DMS 273 (cell line): ENCODE measurements around the gene ZBTB4.
A peak's percentile ranks its signal among the peaks of the same experiment; 100 is the strongest.

Experiments used
- DNase-seq: peaks from one replicate; lab custom pipeline; 2025; ENCODE audit not compliant: unreplicated experiment; lab: John Stamatoyannopoulos, UW

ZBTB4 gene

DNA sequence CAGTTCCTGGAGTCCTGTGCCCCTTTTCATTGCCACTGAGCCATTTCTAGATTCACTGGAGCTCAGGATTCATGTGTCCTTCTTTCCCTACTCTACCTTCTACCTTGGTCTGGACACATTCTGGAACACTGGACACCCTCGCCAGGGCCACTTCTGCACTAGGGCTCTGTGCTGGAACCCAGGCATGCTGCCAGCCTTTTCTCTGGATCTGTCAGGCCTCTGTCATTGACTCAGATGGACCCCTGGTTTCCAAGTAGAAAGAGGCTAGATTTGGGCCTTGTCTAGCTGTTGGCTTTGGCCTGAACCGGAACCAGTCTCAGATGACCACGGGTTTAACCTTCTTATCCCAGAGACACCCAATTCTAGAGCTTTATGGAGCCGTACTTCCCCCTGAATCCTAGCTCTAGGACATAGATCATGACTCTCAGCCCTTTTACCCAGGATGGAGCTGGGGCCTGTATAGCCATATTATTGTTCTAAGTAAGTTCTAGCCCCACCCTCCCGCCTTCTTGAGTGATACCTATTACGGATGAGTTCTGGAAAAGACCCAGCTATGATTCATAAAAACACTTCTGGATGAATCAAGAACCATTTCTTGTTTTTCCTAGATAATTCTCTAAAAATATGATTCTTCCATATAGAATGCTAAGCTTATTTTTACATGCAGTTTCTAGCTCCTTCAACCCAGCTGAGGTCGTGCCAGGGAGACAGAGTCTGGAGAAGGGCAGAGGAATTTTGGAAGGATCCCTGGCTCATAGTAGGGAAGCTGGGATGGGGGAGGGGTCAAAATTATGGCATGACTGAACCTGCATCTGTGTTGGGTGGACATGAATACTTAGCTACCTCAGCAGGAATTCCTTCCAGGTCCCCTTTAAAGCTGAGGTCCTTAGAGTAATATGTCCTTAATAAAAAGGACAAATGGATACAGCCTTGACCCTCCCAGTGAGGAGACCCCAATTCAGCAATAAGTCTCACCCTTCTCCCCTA lies 35.6 kb downstream of the ZBTB4 start:
- no peak for DNase-seq

DNA sequence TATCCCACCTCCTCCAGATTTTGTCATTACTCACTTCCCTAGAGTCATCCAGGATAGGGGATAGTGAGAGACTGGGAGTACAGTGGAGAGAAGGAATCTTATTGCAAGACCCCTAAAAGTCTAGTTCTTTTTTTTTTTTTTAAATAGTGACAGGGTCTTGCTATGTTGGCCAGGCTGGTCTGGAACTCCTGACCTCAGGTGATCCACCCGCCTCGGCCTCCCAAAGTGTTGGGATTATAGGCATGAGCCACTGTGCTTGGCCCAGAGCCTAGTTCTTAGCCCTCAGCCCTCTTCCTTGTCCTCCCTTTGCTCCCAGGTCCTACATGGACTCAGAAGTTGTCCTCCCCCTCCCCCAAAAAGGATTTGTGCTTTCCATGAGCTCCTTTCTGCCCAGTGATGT lies 37.3 kb downstream of the ZBTB4 start:
- no peak for DNase-seq

DNA sequence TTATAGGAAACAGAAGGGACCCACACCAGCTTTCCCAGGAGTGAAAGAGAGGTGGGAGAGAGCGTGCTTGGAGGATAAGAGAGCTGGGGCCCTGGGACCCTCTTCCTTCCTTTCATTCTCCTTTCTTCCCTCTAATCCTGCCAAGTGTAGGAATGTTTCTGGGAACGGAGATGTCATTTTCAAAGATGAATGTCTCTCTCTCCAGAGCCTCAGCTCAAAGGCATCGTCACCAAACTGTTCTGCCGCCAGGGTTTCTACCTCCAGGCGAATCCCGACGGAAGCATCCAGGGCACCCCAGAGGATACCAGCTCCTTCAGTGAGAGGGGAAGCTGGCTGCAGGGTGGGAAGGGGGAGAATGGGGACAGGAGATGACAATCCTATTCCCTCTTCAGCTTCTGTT lies 38.2 kb downstream of the ZBTB4 start:
- DNase-seq: peak; percentile 47

DNA sequence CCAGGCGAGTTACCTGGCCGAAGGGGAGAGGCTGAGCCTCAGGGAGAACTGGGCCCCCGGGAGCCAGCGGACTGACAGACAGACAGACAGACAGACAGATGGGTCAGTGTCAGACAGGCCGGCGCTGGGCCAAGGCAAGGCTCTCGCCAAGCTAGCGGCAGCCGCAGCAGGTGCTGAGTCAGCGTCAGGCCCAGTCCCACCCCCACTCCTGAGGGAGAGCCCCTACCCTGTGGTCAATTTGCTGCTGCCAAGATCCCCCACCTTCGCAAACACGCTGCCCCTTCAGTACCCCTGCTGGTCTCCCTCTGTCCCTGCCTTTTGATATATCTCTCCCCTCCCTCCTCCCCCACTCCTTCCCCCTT lies 38.6 kb downstream of the ZBTB4 start:
- DNase-seq: peak; percentile 78

DNA sequence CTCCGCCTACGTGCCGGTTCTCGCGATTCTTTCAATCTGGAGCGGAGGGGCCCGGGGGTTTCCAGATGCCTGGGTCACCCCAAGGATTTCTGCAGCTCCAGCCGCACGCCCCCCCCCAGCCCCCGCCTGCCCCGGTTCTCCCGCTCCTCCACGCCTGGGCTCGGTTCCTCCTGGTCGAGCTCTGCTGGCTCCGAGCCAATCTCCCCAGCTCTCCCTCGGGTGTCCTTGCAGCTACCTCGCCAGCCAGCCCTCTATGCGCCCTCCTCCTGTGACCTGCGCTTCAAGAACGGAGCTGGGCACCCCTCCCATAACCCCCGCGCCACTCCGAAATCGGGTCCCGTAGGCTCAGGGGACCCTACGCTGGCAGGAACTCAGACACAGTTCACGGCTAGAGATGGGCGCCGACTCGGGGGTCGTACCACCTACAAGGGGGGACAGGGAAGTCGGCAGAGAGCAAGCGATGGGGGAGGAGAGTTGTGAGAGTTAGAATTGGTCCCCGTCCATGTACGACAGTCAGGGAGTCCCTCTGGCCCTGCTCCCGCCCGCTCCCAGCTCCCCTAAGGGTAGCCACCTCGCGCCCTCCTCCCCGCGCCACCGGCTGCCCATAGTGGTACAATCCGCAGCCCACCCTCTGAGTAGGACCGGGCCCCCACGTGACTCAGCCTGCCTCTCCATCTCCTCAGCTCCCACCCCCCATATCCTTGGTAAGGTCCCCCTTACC lies 39.2 kb downstream of the ZBTB4 start:
- peak; percentile 78 for DNase-seq

DNA sequence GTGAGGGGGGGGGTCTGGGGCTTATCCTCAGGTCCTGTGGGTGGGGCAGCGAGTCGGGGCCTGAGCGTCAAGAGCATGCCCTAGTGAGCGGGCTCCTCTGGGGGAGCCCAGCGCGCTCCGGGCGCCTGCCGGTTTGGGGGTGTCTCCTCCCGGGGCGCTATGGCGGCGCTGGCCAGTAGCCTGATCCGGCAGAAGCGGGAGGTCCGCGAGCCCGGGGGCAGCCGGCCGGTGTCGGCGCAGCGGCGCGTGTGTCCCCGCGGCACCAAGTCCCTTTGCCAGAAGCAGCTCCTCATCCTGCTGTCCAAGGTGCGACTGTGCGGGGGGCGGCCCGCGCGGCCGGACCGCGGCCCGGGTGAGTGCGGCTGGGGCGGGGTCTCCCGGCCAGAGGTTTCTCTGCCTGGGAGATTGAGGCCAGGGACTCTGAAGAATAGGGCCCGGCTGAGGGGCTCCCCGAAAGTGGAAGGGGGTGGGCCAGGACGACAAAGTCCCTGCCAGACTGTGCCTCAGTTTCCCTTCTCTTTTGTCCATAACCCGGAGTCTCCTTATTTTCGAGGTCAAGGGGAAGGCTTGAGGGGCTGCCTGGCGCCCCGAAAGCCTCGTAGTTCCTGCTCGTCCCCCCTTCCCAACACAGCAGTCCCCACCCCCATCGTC lies 39.8 kb downstream of the ZBTB4 start, which contains the start of gene FGF11:
FGF11 (plus strand) TSS at position 51 of the 651 bp plus-strand sequence; CDS start at position 160, 109 bp downstream.
- DNase-seq: no peak

DNA sequence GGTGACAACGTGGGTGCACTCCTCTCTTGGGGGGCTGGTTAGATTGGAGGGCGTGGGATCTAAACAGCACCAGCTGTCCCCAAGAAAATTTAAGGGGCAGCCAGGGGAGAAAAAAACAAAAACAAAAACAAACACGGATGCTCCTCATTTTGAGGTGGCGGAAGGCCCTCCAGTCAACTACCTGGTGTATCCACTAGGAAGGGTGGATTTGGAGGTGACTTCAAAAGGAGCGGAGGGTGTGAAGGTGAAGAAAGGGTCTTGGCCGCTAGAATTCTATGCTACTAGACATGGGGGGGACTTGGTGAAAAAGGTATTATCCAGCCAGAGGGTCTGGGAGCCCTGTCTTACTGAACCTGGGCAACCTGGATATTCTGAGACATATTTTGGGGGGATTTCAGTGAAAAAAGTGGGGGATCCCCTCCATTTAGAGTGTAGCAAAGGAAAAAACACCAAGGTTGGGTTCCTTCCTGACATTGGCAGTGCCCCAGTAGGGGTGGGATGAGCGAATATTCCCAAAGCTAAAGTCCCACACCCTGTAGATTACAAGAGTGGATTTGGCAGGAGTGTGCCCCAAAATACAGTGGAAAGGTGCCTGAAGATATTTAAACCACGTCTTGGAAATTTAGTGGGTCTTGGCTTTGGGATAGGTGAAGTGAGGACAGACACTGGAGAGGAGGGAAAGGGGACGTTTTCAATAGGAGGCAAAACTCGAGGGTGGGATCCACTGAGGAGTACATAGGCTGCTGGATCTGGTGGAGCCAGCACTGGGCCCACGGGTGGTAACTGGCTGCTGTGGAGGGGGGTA lies 40.6 kb downstream of the ZBTB4 start:
- DNase-seq: no peak

DNA sequence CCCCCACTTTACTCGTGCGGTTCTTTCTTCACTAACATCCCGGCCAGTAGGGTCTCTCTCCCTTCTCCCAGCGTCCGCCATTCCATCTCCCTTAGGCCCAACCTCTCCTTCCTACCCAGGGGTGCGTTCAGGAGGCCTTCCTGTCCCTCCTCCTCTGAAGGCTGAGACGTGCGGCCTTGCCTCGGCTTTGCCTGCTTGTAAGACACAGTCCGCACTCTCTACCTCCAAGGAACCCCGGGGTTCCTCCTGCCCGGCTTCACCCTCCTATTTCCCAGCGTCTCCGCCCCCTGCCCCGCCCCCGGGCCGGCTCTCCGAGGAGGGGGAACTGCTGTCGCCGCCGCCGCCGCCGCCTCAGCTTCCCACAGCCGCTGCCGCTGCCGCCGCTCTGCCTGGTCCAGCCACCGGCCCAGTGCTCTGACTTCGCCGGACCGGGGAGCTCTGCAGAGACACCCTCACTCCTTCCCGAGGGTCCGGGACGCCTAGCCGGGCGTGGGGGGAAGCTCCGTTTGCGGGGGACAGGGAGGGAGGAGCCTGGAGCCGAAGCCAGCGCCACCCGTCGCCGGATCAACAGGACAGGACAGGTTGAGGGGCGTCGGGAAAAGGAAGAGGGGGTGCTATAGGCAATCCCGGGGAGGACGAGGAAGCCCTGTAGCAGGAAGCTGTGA lies 41.3 kb downstream of the ZBTB4 start:
- no peak for DNase-seq

DNA sequence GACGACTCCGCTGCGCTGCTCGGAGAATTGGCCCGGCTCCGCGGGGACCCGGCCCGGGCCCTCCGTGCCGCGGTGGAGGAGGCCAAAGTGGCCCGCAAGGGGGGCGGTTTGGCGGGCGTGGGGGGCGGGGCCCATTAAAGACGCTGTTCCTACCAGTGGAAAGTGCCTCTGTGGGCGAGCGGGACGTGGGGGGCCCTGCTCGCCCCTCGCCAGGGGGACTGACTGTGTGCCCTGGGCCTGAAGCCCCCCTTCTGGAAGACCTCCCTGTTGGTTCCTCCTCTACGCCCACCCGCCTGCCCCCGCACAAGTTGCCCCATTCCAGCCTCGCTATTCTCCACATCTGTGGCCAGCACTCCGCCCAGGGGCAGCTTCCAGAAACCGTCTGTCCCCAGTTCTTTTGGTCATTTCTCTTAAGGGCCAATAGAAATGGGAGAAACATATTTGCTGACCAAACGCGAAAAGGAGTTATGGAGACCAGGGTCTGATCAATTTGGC lies 42.0 kb downstream of the ZBTB4 start:
- DNase-seq: no peak

DNA sequence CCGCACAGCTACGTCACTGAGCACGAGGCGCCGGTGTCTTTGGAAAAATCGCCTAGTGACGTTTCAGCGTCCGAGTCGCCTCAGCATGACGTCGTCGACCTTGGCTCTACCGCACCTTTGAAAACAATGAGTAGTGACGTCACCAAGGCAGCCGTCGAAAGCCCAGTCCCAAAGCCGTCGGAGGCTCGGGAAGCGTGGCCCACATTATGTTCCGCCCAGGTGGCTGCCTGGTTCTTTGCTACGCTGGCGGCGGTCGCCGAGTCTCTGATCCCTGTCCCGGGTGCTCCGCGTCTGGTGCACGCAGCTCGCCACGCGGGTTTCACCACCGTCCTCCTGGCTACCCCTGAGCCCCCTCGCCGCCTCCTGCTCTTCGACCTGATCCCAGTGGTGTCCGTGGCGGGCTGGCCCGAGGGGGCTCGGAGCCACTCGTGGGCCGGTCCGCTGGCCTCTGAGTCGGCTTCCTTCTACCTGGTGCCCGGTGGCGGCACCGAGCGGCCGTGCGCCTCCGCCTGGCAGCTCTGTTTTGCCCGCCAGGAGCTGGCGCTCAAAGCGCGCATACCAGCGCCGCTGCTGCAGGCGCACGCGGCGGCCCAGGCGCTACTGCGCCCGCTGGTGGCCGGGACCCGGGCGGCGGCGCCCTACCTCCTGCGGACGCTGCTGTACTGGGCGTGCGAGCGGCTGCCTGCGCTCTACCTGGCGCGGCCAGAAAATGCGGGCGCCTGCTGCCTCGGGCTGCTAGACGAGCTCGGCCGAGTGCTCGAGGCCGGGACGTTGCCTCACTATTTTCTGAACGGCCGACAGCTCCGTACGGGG lies 42.7 kb downstream of the ZBTB4 start:
- peak; percentile 93 for DNase-seq

DNA sequence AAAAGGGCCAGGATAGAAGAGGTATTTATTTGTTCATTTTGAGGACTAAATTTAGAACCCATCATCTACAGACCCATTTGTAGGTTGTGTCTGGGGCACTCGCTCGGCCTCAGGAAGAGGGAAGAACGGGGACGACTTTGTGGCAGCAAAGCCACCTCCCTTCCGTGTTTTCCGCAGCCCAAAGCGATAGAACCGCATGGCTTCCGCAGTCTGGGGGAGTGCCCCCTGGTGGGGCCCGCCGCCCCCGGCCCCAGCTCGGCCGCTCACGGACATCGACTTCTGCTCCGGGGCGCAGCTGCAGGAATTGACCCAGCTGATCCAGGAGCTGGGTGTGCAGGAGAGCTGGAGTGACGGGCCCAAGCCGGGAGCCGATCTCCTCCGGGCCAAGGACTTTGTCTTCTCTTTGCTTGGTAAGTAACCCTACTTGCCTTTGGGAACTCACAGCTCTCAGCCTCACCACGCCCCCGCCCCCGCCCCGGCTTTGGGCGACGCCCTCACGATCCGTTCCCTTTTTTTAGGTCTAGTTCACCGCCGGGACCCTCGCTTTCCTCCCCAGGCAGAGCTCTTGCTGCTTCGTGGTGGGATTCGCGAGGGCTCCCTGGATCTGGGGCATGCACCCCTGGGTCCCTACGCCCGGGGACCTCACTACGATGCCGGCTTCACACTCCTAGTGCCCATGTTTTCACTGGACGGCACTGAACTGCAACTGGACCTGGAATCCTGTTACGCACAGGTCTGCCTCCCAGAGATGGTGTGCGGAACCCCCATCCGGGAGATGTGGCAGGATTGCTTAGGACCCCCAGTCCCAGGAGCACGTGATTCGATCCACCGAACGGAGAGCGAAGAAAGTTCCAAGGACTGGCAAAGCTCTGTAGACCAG lies 43.5 kb downstream of the ZBTB4 start:
- DNase-seq: peak; percentile 65

DNA sequence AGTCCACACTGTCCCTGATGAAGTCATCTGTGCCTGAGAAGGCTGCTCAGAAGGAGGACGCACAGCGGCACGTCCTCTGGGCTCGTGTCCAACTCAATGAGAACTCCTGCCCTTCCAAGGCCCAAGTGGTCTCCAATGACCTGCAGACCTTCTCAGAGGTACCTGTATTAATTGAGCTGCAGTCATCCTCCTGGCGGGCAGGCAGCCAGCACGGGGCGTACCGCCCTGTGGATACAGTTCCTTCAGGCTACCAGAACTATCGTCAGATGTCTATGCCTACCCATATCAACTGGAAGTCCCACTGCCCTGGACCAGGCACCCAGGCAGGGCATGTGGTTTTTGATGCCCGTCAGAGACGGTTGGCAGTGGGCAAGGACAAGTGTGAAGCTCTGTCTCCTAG lies 47.1 kb downstream of the ZBTB4 start:
- DNase-seq: no peak

DNA sequence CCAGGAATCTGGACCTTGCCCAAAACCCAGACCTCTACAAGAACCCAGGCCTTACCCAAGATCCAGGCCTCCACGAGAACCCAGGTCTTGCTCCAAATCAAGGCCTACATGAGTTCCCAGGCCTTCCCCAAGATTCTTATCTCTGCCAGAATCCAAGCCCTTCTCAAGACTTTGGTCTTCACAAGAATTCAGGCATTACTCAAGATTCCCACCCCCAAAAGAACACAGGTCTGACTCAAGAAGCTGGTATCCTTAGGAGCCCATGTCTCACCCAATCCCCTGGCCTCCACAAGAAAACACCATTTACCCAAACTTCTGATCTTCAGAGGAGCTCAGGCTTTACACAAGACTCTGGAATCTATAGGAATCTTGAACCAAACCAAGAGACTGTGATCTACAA lies 48.2 kb downstream of the ZBTB4 start:
- no peak for DNase-seq

DNA sequence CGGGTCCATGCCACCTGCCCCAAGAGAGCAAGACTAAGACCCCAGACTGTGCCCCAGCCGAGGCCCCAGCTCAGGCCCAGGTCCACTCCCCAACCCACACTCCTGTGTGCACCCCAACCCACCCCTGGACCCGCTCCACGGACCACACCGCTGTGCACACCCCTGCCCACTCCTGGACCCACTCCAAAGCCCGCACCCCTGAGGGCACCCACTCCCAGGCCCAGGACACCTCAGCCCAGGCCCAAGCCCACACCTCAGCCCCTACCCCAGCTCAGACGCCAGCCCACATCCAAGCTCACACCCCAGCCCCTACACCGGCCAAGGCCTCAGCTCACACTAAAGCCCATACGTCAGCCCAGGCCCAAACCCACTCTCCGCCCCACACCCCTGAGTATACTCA lies 49.7 kb downstream of the ZBTB4 start:
- no peak for DNase-seq

DNA sequence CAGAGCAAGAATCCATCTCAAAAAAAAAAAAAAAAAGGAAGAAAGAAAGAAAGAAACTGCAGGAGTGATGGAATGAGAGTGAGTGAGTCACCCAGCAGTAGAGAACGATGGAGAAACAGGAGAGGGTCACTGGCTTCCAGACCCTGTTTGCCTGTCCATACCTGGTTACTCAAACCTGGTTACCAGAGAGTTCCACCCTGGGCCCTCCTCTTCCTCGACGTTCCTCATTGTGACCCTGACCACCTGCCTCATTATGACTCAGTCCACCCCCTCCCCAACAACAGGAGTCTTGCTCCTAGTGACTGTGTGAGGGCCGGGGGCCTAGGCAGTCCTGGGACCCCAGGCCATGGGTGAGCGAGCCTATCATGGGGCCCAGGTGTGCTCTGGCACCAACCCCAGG lies 50.9 kb downstream of the ZBTB4 start, which contains the start of gene SPEM3:
SPEM3 (plus strand) TSS at position 301 of the 400 bp plus-strand sequence; CDS start at position 347, 46 bp downstream.
- DNase-seq: no peak

DNA sequence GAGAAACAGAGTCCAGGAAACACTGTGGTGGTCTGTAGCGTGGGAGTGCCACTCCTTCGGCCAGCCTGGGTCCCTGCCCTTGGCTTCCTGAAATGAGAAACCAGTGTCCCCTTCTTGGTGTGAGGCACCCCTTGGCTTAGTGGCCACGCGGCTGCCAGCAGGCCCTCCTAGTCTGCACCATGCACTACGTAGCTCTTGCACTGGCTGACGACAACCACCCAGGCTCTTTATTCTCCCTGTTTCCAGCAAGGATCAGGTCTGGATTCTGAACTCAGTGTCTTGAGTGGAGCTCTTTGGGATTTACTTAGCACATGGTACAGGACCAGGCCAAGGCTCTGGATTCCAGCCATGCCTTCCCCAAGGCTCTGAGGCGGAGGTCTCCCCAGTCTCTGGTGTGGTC lies 51.9 kb downstream of the ZBTB4 start:
- no peak for DNase-seq

DNA sequence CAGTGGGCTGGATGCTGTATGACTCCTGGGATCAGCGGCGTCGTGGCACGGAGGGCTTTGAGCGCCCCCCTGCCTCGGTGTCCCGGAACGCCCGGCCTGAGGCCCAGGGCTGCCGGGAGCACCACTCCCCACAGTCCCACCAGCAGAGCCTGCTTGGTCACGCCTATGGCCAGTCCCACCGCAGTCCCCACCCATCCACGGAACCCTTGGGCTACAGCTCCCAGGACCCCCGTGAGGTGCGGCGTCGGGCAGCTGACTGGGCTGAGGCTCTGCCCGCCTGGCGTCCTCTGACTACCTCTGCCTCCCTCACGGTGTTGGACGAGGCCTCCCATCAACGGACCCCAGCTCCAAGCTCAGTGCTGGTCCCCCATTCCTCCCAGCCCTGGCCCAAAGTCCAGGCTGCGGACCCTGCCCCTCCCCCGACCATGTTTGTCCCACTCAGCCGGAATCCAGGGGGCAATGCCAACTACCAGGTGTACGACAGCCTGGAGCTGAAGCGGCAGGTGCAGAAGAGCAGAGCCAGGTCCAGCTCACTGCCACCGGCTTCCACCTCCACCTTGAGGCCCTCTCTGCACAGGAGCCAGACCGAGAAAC lies 52.4 kb downstream of the ZBTB4 start:
- DNase-seq: no peak
